Activated T-helper 1 cell treated with anti-CD3 and anti-CD28 coated beads, Interleukin-12 subunit alpha, Interleukin-12 subunit beta, Interleukin-2, Interleukin-4 antibody, amounts not matched to agents 30 ng/mL and 10 ng/mL and 1 ng/mL, durations not matched to agents 14 hours and 24 hours and 36 hours (primary cell): ENCODE data around the gene SVIL. TPM values are rescaled to one million over a fixed set of nuclear protein-coding genes. Genes with fewer than 3 reads are reported as not detected.
"Not testable (repeated sequence)": the region's sequence is repeated elsewhere in the genome, so short reads cannot be mapped to it uniquely, and the experiment has no call there.

Experiments
- DNase-seq: peaks from one replicate; pipeline ENCODE4 v3.0.0; 2021; ENCODE audit warnings: low spot score
- H3K27ac Mint-ChIP-seq: one replicate; pipeline ENCODE4 v1.8.0; 2021; ENCODE audit warnings: mild to moderate bottlenecking, mixed read lengths
- H3K27me3 Mint-ChIP-seq: one replicate; pipeline ENCODE4 v1.8.0; 2022; ENCODE audit warnings: mild to moderate bottlenecking, moderate library complexity, mixed read lengths; ENCODE audit not compliant: insufficient read depth
- H3K36me3 Mint-ChIP-seq: one replicate; pipeline ENCODE4 v1.8.0; 2021; ENCODE audit warnings: low read depth, mixed read lengths
- H3K4me1 Mint-ChIP-seq: one replicate; pipeline ENCODE4 v1.8.0; 2021; ENCODE audit warnings: low read depth, mixed read lengths
- H3K4me3 Mint-ChIP-seq: one replicate; pipeline ENCODE4 v1.8.0; 2021; ENCODE audit warnings: mild to moderate bottlenecking, moderate library complexity, mixed read lengths
- H3K9me3 Mint-ChIP-seq: one replicate; pipeline ENCODE4 v1.8.0; 2021; ENCODE audit warnings: mixed read lengths
- intact Hi-C: fragments of 100-400 bp; cut with micrococcal nuclease; formaldehyde crosslinking; loops from one replicate; pipeline ENCODE4 v1.15.1; 2024
- total RNA-seq: library from RNA; stranded (reverse); gene quantifications from 2 replicates; pipeline ENCODE4 v1.2.3, GENCODE V29; 2022

SVIL gene
- total RNA-seq, 1 donor from 2014 or later = 8.1 TPM

GRCh38 chr10:29479981-29480954 is 154.5 kb downstream of the SVIL start:
- Mint-ChIP-seq H3K4me1 (peaks cover 21% of the 10 kb centered on the region), H3K27ac (no peak overlapping the region), H3K36me3 (peaks cover 2% of the 10 kb centered on the region), H3K9me3 (no peaks in the 10 kb centered on the region), H3K4me3 (no peak overlapping the region), H3K27me3 (no peaks in the 10 kb centered on the region)
- intact Hi-C loops = no loop called here
- DNase-seq = no peak

- Mint-ChIP-seq H3K36me3 (peaks cover 2% of the 10 kb centered on the region), H3K4me3 (no peak overlapping the region), H3K27ac (no peak overlapping the region), H3K9me3 (no peaks in the 10 kb centered on the region), H3K4me1 (peaks cover 17% of the 10 kb centered on the region), H3K27me3 (no peaks in the 10 kb centered on the region)
- intact Hi-C loops = no loop called here
- no peak for DNase-seq
These were observed 155.5 kb downstream of the SVIL start for GRCh38 chr10:29479081-29479925.

GRCh38 chr10:29473406-29474100 is 161.2 kb downstream of the SVIL start:
- H3K27me3 Mint-ChIP-seq = no peaks in the 10 kb centered on the region
- peaks cover 2% of the 10 kb centered on the region for H3K36me3 Mint-ChIP-seq
- H3K4me3 Mint-ChIP-seq = no peak overlapping the region
- intact Hi-C loops = no loop called here
- peaks cover 7% of the 10 kb centered on the region for H3K4me1 Mint-ChIP-seq
- H3K27ac Mint-ChIP-seq = no peak overlapping the region
- no peaks in the 10 kb centered on the region for H3K9me3 Mint-ChIP-seq
- no peak for DNase-seq

GRCh38 chr10:29473087-29473356 is 161.7 kb downstream of the SVIL start:
- no peak for DNase-seq
- peak overlapping the region; percentile 0 for H3K27ac Mint-ChIP-seq
- no peaks in the 10 kb centered on the region for H3K9me3 Mint-ChIP-seq
- no peak overlapping the region for H3K4me3 Mint-ChIP-seq
- no peaks in the 10 kb centered on the region for H3K27me3 Mint-ChIP-seq
- peaks cover 7% of the 10 kb centered on the region for H3K4me1 Mint-ChIP-seq
- peaks cover 5% of the 10 kb centered on the region for H3K36me3 Mint-ChIP-seq
- intact Hi-C loops = no loop called here

GRCh38 chr10:29472301-29473086 is 162.3 kb downstream of the SVIL start:
- peaks cover 7% of the 10 kb centered on the region for H3K36me3 Mint-ChIP-seq
- peaks cover 7% of the 10 kb centered on the region for H3K4me1 Mint-ChIP-seq
- intact Hi-C loops = no loop called here
- no peaks in the 10 kb centered on the region for H3K9me3 Mint-ChIP-seq
- DNase-seq = no peak
- peak overlapping the region; percentile 0 for H3K27ac Mint-ChIP-seq
- no peak overlapping the region for H3K4me3 Mint-ChIP-seq
- no peaks in the 10 kb centered on the region for H3K27me3 Mint-ChIP-seq

- Mint-ChIP-seq H3K27me3 (no peaks in the 10 kb centered on the region), H3K4me3 (no peak overlapping the region), H3K27ac (peak overlapping the region; percentile 5), H3K9me3 (no peaks in the 10 kb centered on the region), H3K4me1 (peaks cover 7% of the 10 kb centered on the region), H3K36me3 (peaks cover 7% of the 10 kb centered on the region)
- no peak for DNase-seq
- intact Hi-C loops = no loop called here
These were observed 163.3 kb downstream of the SVIL start for GRCh38 chr10:29471544-29471859.

GRCh38 chr10:29470843-29471543 is 163.8 kb downstream of the SVIL start:
- no peaks in the 10 kb centered on the region for H3K27me3 Mint-ChIP-seq
- no peak overlapping the region for H3K4me3 Mint-ChIP-seq
- H3K27ac Mint-ChIP-seq = no peak overlapping the region
- no peaks in the 10 kb centered on the region for H3K9me3 Mint-ChIP-seq
- intact Hi-C loops = loop anchor here (1.0 kb wide), 1 partner anchor 25 kb away; no protein-coding TSS in a partner anchor
- H3K4me1 Mint-ChIP-seq = peaks cover 7% of the 10 kb centered on the region
- DNase-seq = no peak
- H3K36me3 Mint-ChIP-seq = peaks cover 7% of the 10 kb centered on the region

GRCh38 chr10:29470355-29470705 is 164.4 kb downstream of the SVIL start:
- H3K27me3 Mint-ChIP-seq = no peaks in the 10 kb centered on the region
- peaks cover 7% of the 10 kb centered on the region for H3K4me1 Mint-ChIP-seq
- H3K27ac Mint-ChIP-seq = no peak overlapping the region
- intact Hi-C loops = loop anchor here (1.0 kb wide), 1 partner anchor 26 kb away; no protein-coding TSS in a partner anchor
- H3K9me3 Mint-ChIP-seq = no peaks in the 10 kb centered on the region
- H3K4me3 Mint-ChIP-seq = no peak overlapping the region
- no peak for DNase-seq
- peaks cover 7% of the 10 kb centered on the region for H3K36me3 Mint-ChIP-seq

GRCh38 chr10:29469481-29470354 is 165.1 kb downstream of the SVIL start:
- intact Hi-C loops = loop anchor here (1.0 kb wide), 1 partner anchor 27 kb away; no protein-coding TSS in a partner anchor
- peaks cover 7% of the 10 kb centered on the region for H3K4me1 Mint-ChIP-seq
- no peak for DNase-seq

GRCh38 chr10:29465384-29465783 is 169.4 kb downstream of the SVIL start:
- Mint-ChIP-seq H3K27me3 (no peaks in the 10 kb centered on the region), H3K27ac (no peak overlapping the region), H3K4me3 (no peak overlapping the region), H3K36me3 (peaks cover 15% of the 10 kb centered on the region), H3K4me1 (no peaks in the 10 kb centered on the region), H3K9me3 (peaks cover 11% of the 10 kb centered on the region)
- intact Hi-C loops = no loop called here
- no peak for DNase-seq

More at GRCh38 chr10:29469481-29470354, 165.1 kb downstream of the SVIL start:
- Mint-ChIP-seq H3K4me3 (no peak overlapping the region), H3K9me3 (no peaks in the 10 kb centered on the region), H3K36me3 (peaks cover 7% of the 10 kb centered on the region), H3K27ac (no peak overlapping the region), H3K27me3 (no peaks in the 10 kb centered on the region)

- H3K27me3 Mint-ChIP-seq, H3K4me1 Mint-ChIP-seq, H3K27ac Mint-ChIP-seq, H3K4me3 Mint-ChIP-seq, DNase-seq, intact Hi-C loops: not testable (repeated sequence)
- Mint-ChIP-seq H3K9me3 (peaks cover 17% of the 10 kb centered on the region), H3K36me3 (peaks cover 22% of the 10 kb centered on the region)
These were observed 170.1 kb downstream of the SVIL start for GRCh38 chr10:29464671-29465171.
